ENCODE data around the gene UBASH3A. TPM values are rescaled to one million over a fixed set of nuclear protein-coding genes. Genes with fewer than 3 reads are reported as not detected.

Gene UBASH3A
- total and polyA plus RNA-seq, 2 donors (not counting 1 experiment from before 2014, with no cell fraction given): 0.12 to 0.33 TPM

DNA sequence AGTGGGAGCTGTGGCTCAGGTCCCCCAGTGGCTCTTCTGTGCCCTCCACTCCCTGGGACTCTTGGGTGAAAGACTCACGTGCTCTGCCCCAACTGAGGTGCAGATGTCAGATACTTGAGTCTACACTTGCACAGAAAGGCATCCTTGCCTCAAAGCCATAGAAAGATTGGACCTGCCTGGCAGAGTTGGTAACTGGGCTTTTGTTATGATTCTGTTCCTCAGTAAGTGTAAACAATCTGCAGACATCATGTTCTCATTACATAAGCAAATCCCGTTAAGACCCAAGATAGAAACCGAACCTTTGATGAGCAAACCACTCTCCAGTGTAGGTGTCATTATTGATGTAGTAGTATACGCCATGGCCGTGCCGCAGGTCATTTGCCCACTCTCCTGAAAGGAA, 82.4 kb downstream of the UBASH3A start:
- ChIA-PET POLR2A (no interaction called here), CTCF (interaction anchor here (1.1 kb wide), 1 partner anchor 50 kb away, joined by 3 read pairs; no protein-coding TSS in a partner anchor)
- no peak overlapping the region for H3K27ac Mint-ChIP-seq
- DNase-seq (no peak), ATAC-seq (ENCODE audit: low read depth) (no peak)
- intact Hi-C loops (cut with micrococcal nuclease): no loop called here
- Histone ChIP-seq H3K27me3 (replicated peaks in 1 of 4; ENCODE audit: control extremely low read depth in 1 of 4, control insufficient read depth in 3 of 4, insufficient read depth in 4 of 4, low read length in 3 of 4) (peaks cover 0 to 18% (median 0%) of the 10 kb centered on the region in 4 experiments), H3K79me2 (ENCODE audit: control insufficient read depth, insufficient read depth, low read length) (no peaks in the 10 kb centered on the region), H3K4me1 (ENCODE audit: control insufficient read depth in 2 of 2, insufficient read depth in 2 of 2, low read length in 2 of 2) (no peaks in the 10 kb centered on the region), H2AFZ (ENCODE audit: insufficient read depth, low read depth, low read length, poor library complexity, severe bottlenecking) (no peak overlapping the region), H3K9ac (ENCODE audit: low read length) (no peak overlapping the region), H3K36me3 (replicated peaks in 1 of 2; ENCODE audit: control extremely low read depth in 1 of 2, control insufficient read depth in 1 of 2, extremely low read depth in 1 of 2, insufficient read depth in 2 of 2, low read length in 1 of 2) (no peaks in the 10 kb centered on the region), H3K4me3 (ENCODE audit: control extremely low read depth in 1 of 5, extremely low read depth in 1 of 5, insufficient read depth in 1 of 5, low read depth in 2 of 5, low read length in 4 of 5) (no peak overlapping the region), H3K27ac (ENCODE audit: low read length in 2 of 2) (no peak overlapping the region), H3K9me3 (ENCODE audit: control extremely low read depth in 1 of 3, control insufficient read depth in 2 of 3, insufficient read depth in 1 of 3, low read length in 2 of 3) (peaks cover 0 to 10% (median 0%) of the 10 kb centered on the region in 3 donors), H4K20me1 (ENCODE audit: control insufficient read depth, insufficient read depth, low read length, poor library complexity, severe bottlenecking) (no peaks in the 10 kb centered on the region), H3K4me2 (replicated peaks; ENCODE audit: low read depth, low read length, poor library complexity, severe bottlenecking) (no peak overlapping the region)
- TF ChIP-seq CTCF (IDR thresholded peaks at IDR 0.05) (no peak), EZH2 (IDR thresholded peaks at IDR 0.05; ENCODE audit: borderline replicate concordance, insufficient read depth, low read depth, low read length, poor library complexity, severe bottlenecking) (no peak)
- H3K4me1 Mint-ChIP-seq: no peaks in the 10 kb centered on the region
- WGBS (ENCODE audit: insufficient coverage): 67% methylated on average over 1 of the region's 6 CpGs
- H3K27me3 Mint-ChIP-seq: peaks cover 19% of the 10 kb centered on the region
- H3K9me3 Mint-ChIP-seq (ENCODE audit: insufficient read depth): no peaks in the 10 kb centered on the region
- H3K4me3 Mint-ChIP-seq: no peak overlapping the region

GRCh38 chr21:42486531-42486930, 82.8 kb downstream of the UBASH3A start:
- intact Hi-C loops (cut with micrococcal nuclease): no loop called here
- Histone ChIP-seq H3K4me2 (replicated peaks; ENCODE audit: low read depth, low read length, poor library complexity, severe bottlenecking) (no peak overlapping the region), H3K9ac (ENCODE audit: low read length) (no peak overlapping the region), H3K4me3 (ENCODE audit: control extremely low read depth in 1 of 5, extremely low read depth in 1 of 5, insufficient read depth in 1 of 5, low read depth in 2 of 5, low read length in 4 of 5) (no peak overlapping the region), H4K20me1 (ENCODE audit: control insufficient read depth, insufficient read depth, low read length, poor library complexity, severe bottlenecking) (no peaks in the 10 kb centered on the region), H3K27ac (ENCODE audit: low read length in 2 of 2) (no peak overlapping the region), H2AFZ (ENCODE audit: insufficient read depth, low read depth, low read length, poor library complexity, severe bottlenecking) (no peak overlapping the region), H3K36me3 (replicated peaks in 1 of 2; ENCODE audit: control extremely low read depth in 1 of 2, control insufficient read depth in 1 of 2, extremely low read depth in 1 of 2, insufficient read depth in 2 of 2, low read length in 1 of 2) (no peaks in the 10 kb centered on the region), H3K27me3 (replicated peaks in 1 of 4; ENCODE audit: control extremely low read depth in 1 of 4, control insufficient read depth in 3 of 4, insufficient read depth in 4 of 4, low read length in 3 of 4) (peaks cover 0 to 18% (median 0%) of the 10 kb centered on the region in 4 experiments), H3K79me2 (ENCODE audit: control insufficient read depth, insufficient read depth, low read length) (no peaks in the 10 kb centered on the region), H3K9me3 (ENCODE audit: control extremely low read depth in 1 of 3, control insufficient read depth in 2 of 3, insufficient read depth in 1 of 3, low read length in 2 of 3) (peaks cover 0 to 10% (median 0%) of the 10 kb centered on the region in 3 donors), H3K4me1 (ENCODE audit: control insufficient read depth in 2 of 2, insufficient read depth in 2 of 2, low read length in 2 of 2) (no peaks in the 10 kb centered on the region)
- H3K4me3 Mint-ChIP-seq: no peak overlapping the region
- H3K27ac Mint-ChIP-seq: no peak overlapping the region
- H3K4me1 Mint-ChIP-seq: no peaks in the 10 kb centered on the region
- ATAC-seq (ENCODE audit: low read depth): no peak
- H3K27me3 Mint-ChIP-seq: peaks cover 19% of the 10 kb centered on the region
- DNase-seq: no peak
- 9% methylated on average over 4 of the region's 5 CpGs for WGBS (ENCODE audit: insufficient coverage)
- CTCF ChIA-PET: interaction anchor here (0.6 to 2.0 kb wide), 4 partner anchors 19 to 1451 kb away, joined by 3 to 6 read pairs (median 4); no protein-coding TSS in a partner anchor
- POLR2A ChIA-PET: no interaction called here
- TF ChIP-seq EZH2 (IDR thresholded peaks at IDR 0.05; ENCODE audit: borderline replicate concordance, insufficient read depth, low read depth, low read length, poor library complexity, severe bottlenecking): no peak
- no peak for TF ChIP-seq CTCF (IDR thresholded peaks at IDR 0.05)
- H3K9me3 Mint-ChIP-seq (ENCODE audit: insufficient read depth): no peaks in the 10 kb centered on the region

All from B cell (primary cell).